Measurements from ENCODE around the gene STON2. TPM values are rescaled to one million over a fixed set of nuclear protein-coding genes. Genes with fewer than 3 reads are reported as not detected.

STON2 gene
- total RNA-seq, 4 donors from 2014 or later = 3.3 to 87.8 (median 11.0) TPM

GRCh38 chr14:81350344-81351130 is 49.6 kb downstream of the STON2 start:
- intact Hi-C loops (cut with DNase I; ENCODE audit: low total_unique reads) = no loop called here

GRCh38 chr14:81348061-81348460 is 52.1 kb downstream of the STON2 start:
- Histone ChIP-seq H3K27me3 (no peaks in the 10 kb centered on the region), H3K4me3 (no peak overlapping the region), H3K9me3 (no peaks in the 10 kb centered on the region), H3K27ac (no peak overlapping the region), H3K36me3 (no peaks in the 10 kb centered on the region), H3K4me1 (no peaks in the 10 kb centered on the region)
- intact Hi-C loops (cut with DNase I; ENCODE audit: low total_unique reads) = no loop called here
- TF ChIP-seq POLR2A (IDR thresholded peaks at IDR 0.05) = no peak
- TF ChIP-seq, protein P1, sequence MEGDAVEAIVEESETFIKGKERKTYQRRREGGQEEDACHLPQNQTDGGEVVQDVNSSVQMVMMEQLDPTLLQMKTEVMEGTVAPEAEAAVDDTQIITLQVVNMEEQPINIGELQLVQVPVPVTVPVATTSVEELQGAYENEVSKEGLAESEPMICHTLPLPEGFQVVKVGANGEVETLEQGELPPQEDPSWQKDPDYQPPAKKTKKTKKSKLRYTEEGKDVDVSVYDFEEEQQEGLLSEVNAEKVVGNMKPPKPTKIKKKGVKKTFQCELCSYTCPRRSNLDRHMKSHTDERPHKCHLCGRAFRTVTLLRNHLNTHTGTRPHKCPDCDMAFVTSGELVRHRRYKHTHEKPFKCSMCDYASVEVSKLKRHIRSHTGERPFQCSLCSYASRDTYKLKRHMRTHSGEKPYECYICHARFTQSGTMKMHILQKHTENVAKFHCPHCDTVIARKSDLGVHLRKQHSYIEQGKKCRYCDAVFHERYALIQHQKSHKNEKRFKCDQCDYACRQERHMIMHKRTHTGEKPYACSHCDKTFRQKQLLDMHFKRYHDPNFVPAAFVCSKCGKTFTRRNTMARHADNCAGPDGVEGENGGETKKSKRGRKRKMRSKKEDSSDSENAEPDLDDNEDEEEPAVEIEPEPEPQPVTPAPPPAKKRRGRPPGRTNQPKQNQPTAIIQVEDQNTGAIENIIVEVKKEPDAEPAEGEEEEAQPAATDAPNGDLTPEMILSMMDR (IDR thresholded peaks at IDR 0.05) = no peak
- DNase-seq = no peak

More at GRCh38 chr14:81350344-81351130, 49.6 kb downstream of the STON2 start:
- no peak for DNase-seq
- Histone ChIP-seq H3K9me3 (peaks cover 0 to 6% of the 10 kb centered on the region in 2 donors), H3K4me1 (no peaks in the 10 kb centered on the region), H3K36me3 (no peaks in the 10 kb centered on the region), H3K27me3 (no peaks in the 10 kb centered on the region), H3K27ac (no peak overlapping the region), H3K4me3 (no peak overlapping the region)
- TF ChIP-seq, protein P1 (IDR thresholded peaks at IDR 0.05) = no peak
- TF ChIP-seq POLR2A (IDR thresholded peaks at IDR 0.05) = no peak

DNA sequence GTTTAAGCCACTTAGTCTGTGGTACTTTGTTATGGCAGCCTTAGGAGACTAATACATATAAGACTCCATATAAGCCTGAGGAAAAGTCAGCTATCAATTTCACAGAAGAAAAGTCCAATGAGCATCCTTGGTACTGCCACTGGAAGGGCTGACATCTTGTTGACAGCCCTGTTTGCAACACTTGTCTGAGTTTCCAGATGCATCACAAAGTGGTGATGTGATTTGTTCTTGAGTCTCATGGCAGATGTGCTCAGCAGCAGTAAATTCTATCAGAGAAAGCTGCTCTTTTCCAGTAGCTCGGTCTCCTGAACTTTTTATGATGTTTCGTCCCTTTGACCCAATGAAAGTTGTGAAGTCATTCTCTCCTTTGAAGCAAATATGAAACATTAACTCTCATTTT is 54.3 kb downstream of the STON2 start:
- Histone ChIP-seq H3K9me3 (no peaks in the 10 kb centered on the region), H3K27ac (no peak overlapping the region), H3K27me3 (no peaks in the 10 kb centered on the region), H3K36me3 (no peaks in the 10 kb centered on the region), H3K4me3 (no peak overlapping the region), H3K4me1 (no peaks in the 10 kb centered on the region)
- no peak for DNase-seq
- intact Hi-C loops (cut with DNase I; ENCODE audit: low total_unique reads) = no loop called here
- TF ChIP-seq, protein P1 (IDR thresholded peaks at IDR 0.05) = no peak
- TF ChIP-seq POLR2A (IDR thresholded peaks at IDR 0.05) = no peak

DNA sequence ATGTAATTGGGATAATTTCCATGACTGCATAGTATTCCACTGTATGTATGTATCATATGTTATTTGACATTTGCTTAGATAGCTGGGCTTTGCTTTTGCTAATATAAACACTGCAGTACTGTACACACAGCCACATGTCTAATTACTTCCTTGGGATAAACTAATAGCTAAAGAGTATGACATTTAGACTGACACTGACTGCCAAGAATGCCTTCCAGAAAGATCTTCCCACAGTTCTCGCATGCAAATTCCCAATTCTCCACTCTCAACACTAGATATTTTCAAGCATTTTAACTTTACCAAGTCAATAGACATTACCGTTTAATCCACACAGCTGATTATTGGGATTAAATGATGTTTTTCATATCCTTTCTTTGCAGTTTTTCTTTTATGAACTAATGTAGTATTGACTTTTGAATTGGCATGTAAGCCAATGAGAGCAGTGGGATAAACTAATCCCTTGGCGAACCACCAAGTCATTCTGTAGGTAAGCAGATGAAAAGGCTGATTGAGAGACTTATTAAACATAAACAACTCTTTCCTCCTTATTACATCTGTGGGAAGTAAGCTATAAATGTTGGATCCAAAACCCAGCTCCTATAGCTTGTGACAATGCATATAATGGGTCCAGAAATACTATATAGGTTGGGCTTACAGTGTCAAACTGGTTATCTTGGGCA is 55.5 kb downstream of the STON2 start:
- Histone ChIP-seq H3K27ac (no peak overlapping the region), H3K4me1 (no peaks in the 10 kb centered on the region), H3K9me3 (no peaks in the 10 kb centered on the region), H3K36me3 (no peaks in the 10 kb centered on the region), H3K27me3 (no peaks in the 10 kb centered on the region), H3K4me3 (no peak overlapping the region)
- no peak for DNase-seq
- TF ChIP-seq POLR2A (IDR thresholded peaks at IDR 0.05) = no peak
- TF ChIP-seq, protein P1 (IDR thresholded peaks at IDR 0.05) = no peak
- intact Hi-C loops (cut with DNase I; ENCODE audit: low total_unique reads) = no loop called here

DNA sequence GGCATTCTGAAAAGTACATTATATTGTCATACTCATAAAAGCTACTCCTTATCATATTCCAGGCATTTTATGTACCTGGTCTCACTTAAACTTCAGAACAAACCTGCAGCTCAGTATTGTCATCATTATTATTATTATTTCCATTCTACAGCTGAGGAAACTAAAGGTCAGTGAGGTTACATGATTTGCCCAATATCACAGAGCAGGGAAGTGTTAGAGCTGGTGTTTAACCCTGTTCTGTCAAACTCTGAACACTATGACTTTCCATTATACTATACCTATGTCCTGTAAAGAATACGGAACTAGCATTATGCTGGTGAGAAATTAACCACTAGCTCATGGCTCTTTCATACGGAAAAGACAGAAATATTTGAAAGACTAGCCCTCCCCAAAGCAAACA is 56.4 kb downstream of the STON2 start:
- no peak for DNase-seq
- Histone ChIP-seq H3K4me3 (no peak overlapping the region), H3K27me3 (no peaks in the 10 kb centered on the region), H3K4me1 (no peaks in the 10 kb centered on the region), H3K27ac (no peak overlapping the region), H3K36me3 (no peaks in the 10 kb centered on the region), H3K9me3 (no peaks in the 10 kb centered on the region)
- no peak for TF ChIP-seq POLR2A (IDR thresholded peaks at IDR 0.05)
- TF ChIP-seq, protein P1 (IDR thresholded peaks at IDR 0.05) = no peak
- intact Hi-C loops (cut with DNase I; ENCODE audit: low total_unique reads) = no loop called here

Measured in uterus (tissue), 4 donors.